Upper lobe of left lung (tissue), 6 donors: Measurements from ENCODE around the gene ST3GAL4. TPM values are rescaled to one million over a fixed set of nuclear protein-coding genes. Genes with fewer than 3 reads are reported as not detected.

Source experiments
- ATAC-seq, 2 donors: fragments of 200-7000 bp; cut with Tn5 transposase; one replicate each; pipeline ENCODE4 v1.9.1; 2022; ENCODE audit warnings: mild to moderate bottlenecking in 2 of 2, moderate library complexity in 2 of 2; ENCODE audit not compliant: low FRiP score in 2 of 2
- DNase-seq, 2 donors: peaks; one replicate each; pipeline ENCODE4 v3.0.0-alpha.2; 2019 to 2020
- H3K27ac ChIP-seq, 4 donors: fragments of 200-600 bp; sonication (generic); one replicate each; pipeline ENCODE4 v1.5.1; 2016 to 2019
- H3K27me3 ChIP-seq, 4 donors: fragments of 200-600 bp; sonication (generic); one replicate each; pipeline ENCODE4 v1.5.1; 2017 to 2019
- H3K36me3 ChIP-seq, 4 donors: fragments of 200-600 bp; sonication (generic); one replicate each; pipeline ENCODE4 v1.5.1; 2016 to 2019
- H3K4me1 ChIP-seq, 4 donors: fragments of 200-600 bp; sonication (generic); one replicate each; pipeline ENCODE4 v1.5.1; 2018 to 2019
- H3K4me3 ChIP-seq, 4 donors: fragments of 200-600 bp; sonication (generic); one replicate each; pipeline ENCODE4 v1.5.1; 2017 to 2019; ENCODE audit warnings: mild to moderate bottlenecking in 2 of 4, moderate library complexity in 1 of 4
- H3K9me3 ChIP-seq, 4 donors: fragments of 200-600 bp; sonication (generic); one replicate each; pipeline ENCODE4 v1.5.1; 2018 to 2019
- CTCF ChIP-seq, 6 experiments: fragments of 450-650 bp in 4 of 6; fragments of 200-600 bp in 2 of 6; sonication (generic) in 2 of 6; IDR thresholded peaks; one replicate each; pipeline ENCODE4 v1.5.1; 2016 to 2019; ENCODE audit warnings: antibody characterized with exemption in 6 of 6
- EP300 ChIP-seq, 4 donors: sonication (generic); formaldehyde crosslinking; IDR thresholded peaks; one replicate each; pipeline ENCODE4 v1.5.1; 2017; ENCODE audit warnings: antibody characterized with exemption in 4 of 4, control low read depth in 2 of 4
- POLR2A ChIP-seq, 4 donors: fragments of 450-650 bp; IDR thresholded peaks; one replicate each; pipeline ENCODE4 v1.5.1; 2016 to 2017; ENCODE audit warnings: antibody characterized with exemption in 4 of 4, mild to moderate bottlenecking in 2 of 4
- POLR2AphosphoS5 ChIP-seq, 2 donors: sonication (generic); formaldehyde crosslinking; IDR thresholded peaks; one replicate each; pipeline ENCODE4 v1.5.1; 2017; ENCODE audit warnings: antibody characterized with exemption in 2 of 2
- WGBS, 2 donors: methylation state at CpG; one replicate each; pipeline ENCODE4 v1.1.5; 2017 to 2018; 5-methylcytosine and 5-hydroxymethylcytosine counted together
- total RNA-seq, 6 donors: library from RNA; depleted of rRNA in 4 of 6; stranded (reverse); fragments of >200 nt in 4 of 6; gene quantifications; one replicate each; pipeline versions ENCODE4 v1.1.0 to v1.2.1, GENCODE V29; 2016 to 2021
- donor health status: DM: no; HTN: no; CAD: no; lungs with moderate emphysema.
- donor health status: DM: no; HTN: yes; CAD: no; lungs with severe emphysema.

Gene ST3GAL4
- total RNA-seq, 6 donors from 2014 or later = 20.6 to 47.9 (median 34.0) TPM

GRCh38 chr11:126322996-126323395, 32.5 kb upstream of the ST3GAL4 start:
- Histone ChIP-seq H3K9me3 (no peaks in the 10 kb centered on the region), H3K4me1 (peaks cover 14 to 18% (median 15%) of the 10 kb centered on the region in 4 donors), H3K27me3 (no peaks in the 10 kb centered on the region), H3K36me3 (peaks cover 0 to 5% (median 0%) of the 10 kb centered on the region in 4 donors), H3K4me3 (no peak overlapping the region), H3K27ac (no peak overlapping the region)
- TF ChIP-seq EP300 (IDR thresholded peaks at IDR 0.05) (no peak), CTCF (IDR thresholded peaks at IDR 0.05) (no peak), POLR2A (IDR thresholded peaks at IDR 0.05) (no peak), POLR2AphosphoS5 (IDR thresholded peaks at IDR 0.05) (no peak)
- 98 to 99% methylated on average over 3 of the region's 3 CpGs for WGBS, 2 donors
- ATAC-seq (no peak), DNase-seq (no peak)

- no peaks in the 10 kb centered on the region for H3K9me3 ChIP-seq
- no peak for TF ChIP-seq POLR2A (IDR thresholded peaks at IDR 0.05)
- TF ChIP-seq EP300 (IDR thresholded peaks at IDR 0.05) = no peak
- no peak for TF ChIP-seq CTCF (IDR thresholded peaks at IDR 0.05)
- TF ChIP-seq POLR2AphosphoS5 (IDR thresholded peaks at IDR 0.05) = no peak
- H3K4me3 ChIP-seq = no peak overlapping the region
- 87 to 90% methylated on average over 17 of the region's 17 CpGs for WGBS, 2 donors
- no peak for DNase-seq
- no peaks in the 10 kb centered on the region for H3K4me1 ChIP-seq
- peaks cover 0 to 19% (median 6%) of the 10 kb centered on the region in 4 donors for H3K36me3 ChIP-seq
- H3K27ac ChIP-seq = no peak overlapping the region
- no peaks in the 10 kb centered on the region for H3K27me3 ChIP-seq
- no peak for ATAC-seq
These were observed 28.0 kb upstream of the ST3GAL4 start for GRCh38 chr11:126327281-126328000.

DNA sequence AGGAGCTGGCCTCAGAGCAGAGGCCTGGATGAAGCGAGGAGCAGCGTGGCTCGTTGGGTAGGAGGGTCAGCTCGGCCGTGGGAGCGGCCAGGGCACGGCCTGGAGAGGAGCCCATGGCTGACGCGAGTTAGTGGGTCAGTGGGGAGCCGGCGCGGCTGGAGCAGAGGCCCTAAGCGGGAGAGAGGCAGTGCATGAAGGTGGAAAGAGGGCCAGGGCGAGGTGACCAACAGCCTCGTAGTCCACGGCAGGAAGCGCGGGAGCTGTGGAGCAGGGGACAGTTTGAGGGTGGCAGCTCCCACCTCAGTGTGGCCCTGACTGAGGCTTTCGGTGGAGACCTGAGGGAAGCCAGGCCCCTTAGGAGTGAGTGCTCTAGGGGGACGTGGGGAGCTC, 27.5 kb upstream of the ST3GAL4 start:
- TF ChIP-seq EP300 (IDR thresholded peaks at IDR 0.05) (no peak), CTCF (IDR thresholded peaks at IDR 0.05) (no peak), POLR2A (IDR thresholded peaks at IDR 0.05) (no peak), POLR2AphosphoS5 (IDR thresholded peaks at IDR 0.05) (no peak)
- 90 to 92% methylated on average over 19 to 20 of the region's 20 CpGs for WGBS, 2 donors
- no peaks in the 10 kb centered on the region for H3K4me1 ChIP-seq
- no peaks in the 10 kb centered on the region for H3K27me3 ChIP-seq
- H3K36me3 ChIP-seq = peaks cover 0 to 20% (median 6%) of the 10 kb centered on the region in 4 donors
- H3K4me3 ChIP-seq = no peak overlapping the region
- no peaks in the 10 kb centered on the region for H3K9me3 ChIP-seq
- DNase-seq (no peak), ATAC-seq (no peak)
- H3K27ac ChIP-seq = no peak overlapping the region

DNA sequence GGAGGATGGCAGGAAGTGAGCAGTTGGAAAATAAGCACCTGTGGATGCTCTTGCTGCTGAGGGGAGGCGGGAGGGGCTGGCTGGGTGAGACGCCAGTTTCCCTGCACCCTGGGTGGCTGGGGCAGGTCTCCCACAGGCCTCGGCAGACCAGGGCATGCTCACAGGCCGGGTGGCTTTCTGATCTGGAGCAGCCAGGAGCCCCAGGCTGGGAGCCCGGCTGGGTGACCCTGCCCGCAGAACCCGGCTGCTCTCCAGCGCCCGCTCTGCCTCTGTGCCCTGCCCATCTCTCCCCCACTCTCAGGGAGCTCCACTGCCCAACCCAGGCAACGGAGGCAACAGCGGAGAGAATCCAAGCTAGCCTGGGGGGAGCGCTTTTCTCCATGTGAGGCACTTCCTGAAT, 27.0 kb upstream of the ST3GAL4 start:
- peaks cover 0 to 20% (median 6%) of the 10 kb centered on the region in 4 donors for H3K36me3 ChIP-seq
- no peak for DNase-seq
- no peak overlapping the region for H3K27ac ChIP-seq
- no peaks in the 10 kb centered on the region for H3K9me3 ChIP-seq
- WGBS, 2 donors = 93 to 96% methylated on average over 5 to 12 of the region's 12 CpGs
- no peaks in the 10 kb centered on the region for H3K4me1 ChIP-seq
- H3K4me3 ChIP-seq = no peak overlapping the region
- ATAC-seq = no peak
- no peaks in the 10 kb centered on the region for H3K27me3 ChIP-seq
- no peak for TF ChIP-seq CTCF (IDR thresholded peaks at IDR 0.05)
- no peak for TF ChIP-seq POLR2AphosphoS5 (IDR thresholded peaks at IDR 0.05)
- TF ChIP-seq POLR2A (IDR thresholded peaks at IDR 0.05) = no peak
- no peak for TF ChIP-seq EP300 (IDR thresholded peaks at IDR 0.05)
